ENCODE data around the gene TRIM40.

Gene TRIM40

DNA sequence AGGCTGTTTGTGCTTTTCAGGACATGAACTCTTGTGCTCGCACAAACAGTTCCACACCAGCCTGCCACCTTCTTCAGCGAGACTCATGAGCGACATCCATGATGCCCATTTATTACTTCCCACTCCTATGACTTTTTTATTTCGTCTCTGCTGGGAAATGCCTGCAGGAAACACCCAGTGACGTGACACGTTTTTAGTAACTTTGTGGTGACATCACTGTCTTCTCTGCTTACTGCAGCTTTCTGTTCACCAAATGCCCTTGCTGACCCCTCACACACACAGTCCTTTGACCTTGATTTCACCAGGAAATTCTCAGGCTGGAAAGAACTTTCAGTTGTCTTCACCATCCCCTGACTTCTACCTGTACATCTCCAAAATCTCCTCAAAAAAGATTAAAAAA lies 8.9 kb downstream of the TRIM40 start:
- TF ChIP-seq SIN3A (IDR thresholded peaks at IDR 0.05; ENCODE audit: borderline replicate concordance, insufficient read depth, low read length) (no peak), REST (IDR thresholded peaks at IDR 0.05; ENCODE audit: insufficient read depth in 1 of 2, low read depth in 2 of 2, low read length in 2 of 2) (no peak), TAF1 (IDR thresholded peaks at IDR 0.05; ENCODE audit: borderline replicate concordance, insufficient read depth, low read length) (no peak), POLR2AphosphoS5 (IDR thresholded peaks at IDR 0.05; ENCODE audit: low read depth, low read length) (no peak)

- TF ChIP-seq TAF1 (IDR thresholded peaks at IDR 0.05; ENCODE audit: borderline replicate concordance, insufficient read depth, low read length) (no peak), SIN3A (IDR thresholded peaks at IDR 0.05; ENCODE audit: borderline replicate concordance, insufficient read depth, low read length) (no peak), FOXP2 (optimal IDR thresholded peaks at IDR 0.05; ENCODE audit: borderline replicate concordance, extremely low read depth, extremely low read length, insufficient read depth) (no peak), REST (IDR thresholded peaks at IDR 0.05; ENCODE audit: insufficient read depth in 1 of 2, low read depth in 2 of 2, low read length in 2 of 2) (no peak), POLR2AphosphoS5 (IDR thresholded peaks at IDR 0.05; ENCODE audit: low read depth, low read length) (no peak)
These were observed 9.9 kb downstream of the TRIM40 start for GRCh38 chr6:30145818-30146217.

- TF ChIP-seq FOXP2 (optimal IDR thresholded peaks at IDR 0.05; ENCODE audit: borderline replicate concordance, extremely low read depth, extremely low read length, insufficient read depth) = no peak
- TF ChIP-seq POLR2AphosphoS5 (IDR thresholded peaks at IDR 0.05; ENCODE audit: low read depth, low read length) = no peak
- no peak for TF ChIP-seq REST (IDR thresholded peaks at IDR 0.05; ENCODE audit: insufficient read depth in 1 of 2, low read depth in 2 of 2, low read length in 2 of 2)
- no peak for TF ChIP-seq TAF1 (IDR thresholded peaks at IDR 0.05; ENCODE audit: borderline replicate concordance, insufficient read depth, low read length)
- TF ChIP-seq SIN3A (IDR thresholded peaks at IDR 0.05; ENCODE audit: borderline replicate concordance, insufficient read depth, low read length) = no peak
These were observed 11.2 kb downstream of the TRIM40 start for GRCh38 chr6:30147096-30147495.

DNA sequence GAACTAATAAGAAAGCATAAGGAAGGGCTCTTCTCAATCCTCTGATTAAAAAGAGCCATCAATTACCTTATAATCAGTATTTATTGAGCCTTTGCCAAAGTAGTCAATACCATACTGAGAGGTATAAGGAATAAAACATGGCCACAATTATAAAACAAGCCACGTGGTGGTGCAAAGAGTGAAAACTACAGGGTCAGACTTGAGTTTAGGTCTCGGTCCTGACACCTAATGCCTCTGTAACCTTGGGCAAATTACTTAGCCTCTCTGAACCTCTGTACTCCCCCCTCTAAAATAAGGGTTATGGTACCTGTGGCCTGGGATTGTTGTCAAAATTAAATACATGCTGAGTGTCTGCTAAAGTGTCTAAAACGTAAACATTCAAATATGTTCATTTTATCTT lies 13.3 kb downstream of the TRIM40 start:
- TF ChIP-seq POLR2AphosphoS5 (IDR thresholded peaks at IDR 0.05; ENCODE audit: low read depth, low read length) (no peak), REST (IDR thresholded peaks at IDR 0.05; ENCODE audit: insufficient read depth in 1 of 2, low read depth in 2 of 2, low read length in 2 of 2) (no peak)

GRCh38 chr6:30149858-30150550 lies 14.1 kb downstream of the TRIM40 start:
- TF ChIP-seq REST (IDR thresholded peaks at IDR 0.05; ENCODE audit: insufficient read depth in 1 of 2, low read depth in 2 of 2, low read length in 2 of 2) (no peak), SIN3A (IDR thresholded peaks at IDR 0.05; ENCODE audit: borderline replicate concordance, insufficient read depth, low read length) (no peak), TAF1 (IDR thresholded peaks at IDR 0.05; ENCODE audit: borderline replicate concordance, insufficient read depth, low read length) (no peak), FOXP2 (optimal IDR thresholded peaks at IDR 0.05; ENCODE audit: borderline replicate concordance, extremely low read depth, extremely low read length, insufficient read depth) (no peak), POLR2AphosphoS5 (IDR thresholded peaks at IDR 0.05; ENCODE audit: low read depth, low read length) (no peak)

All from PFSK-1 (cell line).